WTC11 (cell line): ENCODE measurements around the gene MIER2. TPM values are rescaled to one million over a fixed set of nuclear protein-coding genes. Genes with fewer than 3 reads are reported as not detected.

ENCODE experiments used
- ATAC-seq: fragments of 200-7000 bp; cut with Tn5 transposase; 2 replicates; pipeline ENCODE4 v1.10.0; 2021; ENCODE audit warnings: mild to moderate bottlenecking, moderate library complexity
- CTCF ChIA-PET: fragments of 300-600 bp; sonication (Branson Sonifier 250); formaldehyde crosslinking; loops from one replicate; lab custom pipeline; 2021; ENCODE audit warnings: antibody characterized with exemption; lab: Charles Lee
- POLR2A ChIA-PET: fragments of 350-600 bp; sonication (Branson Sonifier 250); formaldehyde crosslinking; loops from one replicate; lab custom pipeline; 2021; ENCODE audit warnings: antibody characterized with exemption; lab: Charles Lee
- DNase-seq: peaks from one replicate; pipeline ENCODE4 v3.0.0; 2021; ENCODE audit warnings: low spot score
- H3K27ac Mint-ChIP-seq: 2 replicates; pipeline ENCODE4 v1.8.0; 2021; ENCODE audit warnings: mixed read lengths
- H3K27me3 Mint-ChIP-seq: 2 replicates; pipeline ENCODE4 v1.8.0; 2021; ENCODE audit warnings: low read depth, mild to moderate bottlenecking, moderate library complexity, mixed read lengths
- H3K36me3 Mint-ChIP-seq: 2 replicates; pipeline ENCODE4 v1.8.0; 2021; ENCODE audit warnings: mixed read lengths
- H3K4me1 Mint-ChIP-seq: 2 replicates; pipeline ENCODE4 v1.8.0; 2022; ENCODE audit warnings: mixed read lengths
- H3K4me3 Mint-ChIP-seq: 2 replicates; pipeline ENCODE4 v1.8.0; 2021; ENCODE audit warnings: mild to moderate bottlenecking, moderate library complexity, mixed read lengths
- H3K9me3 Mint-ChIP-seq: 2 replicates; pipeline ENCODE4 v1.8.0; 2021; ENCODE audit warnings: mixed read lengths
- ARID4B ChIP-seq: sonication (generic); formaldehyde crosslinking; IDR thresholded peaks from 2 replicates; pipeline ENCODE4 v1.8.0; 2023; ENCODE audit warnings: missing genetic modification reagents, mild to moderate bottlenecking, borderline replicate concordance
- CDX4 ChIP-seq: fragments of 250-450 bp; sonication (Bioruptor Pico); IDR thresholded peaks from 2 replicates; pipeline ENCODE4 v1.9.0; 2021; ENCODE audit warnings: moderate library complexity, mild to moderate bottlenecking, inconsistent platforms, borderline replicate concordance
- CREM ChIP-seq: sonication (generic); formaldehyde crosslinking; IDR thresholded peaks from 2 replicates; pipeline ENCODE4 v1.8.1; 2022; ENCODE audit warnings: mild to moderate bottlenecking, missing genetic modification reagents, moderate library complexity
- CTCF ChIP-seq: fragments of 200-600 bp; IDR thresholded peaks from 2 replicates; pipeline ENCODE4 v1.8.0; 2022; ENCODE audit warnings: antibody characterized with exemption
- EMX1 ChIP-seq: fragments of 250-450 bp; sonication (Bioruptor Pico); IDR thresholded peaks from 2 replicates; pipeline ENCODE4 v1.8.0; 2021; ENCODE audit warnings: mild to moderate bottlenecking
- FOXP1 ChIP-seq: sonication (generic); formaldehyde crosslinking; IDR thresholded peaks from 2 replicates; pipeline ENCODE4 v1.8.0; 2022; ENCODE audit warnings: missing genetic modification reagents, mild to moderate bottlenecking, moderate library complexity, borderline replicate concordance
- HMGXB4 ChIP-seq: sonication (generic); formaldehyde crosslinking; IDR thresholded peaks from 2 replicates; pipeline ENCODE4 v1.8.1; 2023; ENCODE audit warnings: mild to moderate bottlenecking, moderate library complexity, missing genetic modification reagents
- KAT7 ChIP-seq: sonication (generic); formaldehyde crosslinking; IDR thresholded peaks from 2 replicates; pipeline ENCODE4 v1.8.1; 2023; ENCODE audit warnings: missing genetic modification reagents, mild to moderate bottlenecking, borderline replicate concordance
- MLX ChIP-seq: sonication (generic); formaldehyde crosslinking; IDR thresholded peaks from 2 replicates; pipeline ENCODE4 v1.8.1; 2023; ENCODE audit warnings: mild to moderate bottlenecking, missing genetic modification reagents, moderate library complexity
- NR1H2 ChIP-seq: sonication (generic); formaldehyde crosslinking; IDR thresholded peaks from 2 replicates; pipeline ENCODE4 v1.9.0; 2021; ENCODE audit warnings: mild to moderate bottlenecking, moderate library complexity, missing genetic modification reagents
- NR3C1 ChIP-seq: sonication (generic); formaldehyde crosslinking; conservative IDR thresholded peaks from 2 replicates; pipeline ENCODE4 v1.8.1; 2023; ENCODE audit warnings: low read depth, mild to moderate bottlenecking, missing genetic modification reagents
- ZBTB21 ChIP-seq: sonication (generic); formaldehyde crosslinking; IDR thresholded peaks from 2 replicates; pipeline ENCODE4 v1.8.1; 2023; ENCODE audit warnings: mild to moderate bottlenecking, missing genetic modification reagents, borderline replicate concordance
- ZNF138 ChIP-seq: sonication (generic); formaldehyde crosslinking; conservative IDR thresholded peaks from 2 replicates; pipeline ENCODE4 v1.8.1; 2022; ENCODE audit warnings: mild to moderate bottlenecking, moderate library complexity, missing genetic modification reagents
- ZNF317 ChIP-seq: sonication (generic); formaldehyde crosslinking; IDR thresholded peaks from 2 replicates; pipeline ENCODE4 v1.8.1; 2023; ENCODE audit warnings: low read depth, mild to moderate bottlenecking, moderate library complexity, missing genetic modification reagents, borderline replicate concordance
- ZNF416 ChIP-seq: fragments of 250-450 bp; sonication (Bioruptor Pico); IDR thresholded peaks from 2 replicates; pipeline ENCODE4 v1.9.0; 2021; ENCODE audit warnings: mild to moderate bottlenecking, inconsistent platforms
- total RNA-seq: library from RNA; stranded (reverse); gene quantifications from 3 replicates; pipeline ENCODE4 v1.2.3, GENCODE V29; 2021
- TF ChIP-seq, protein P1 (sequence below): sonication (generic); formaldehyde crosslinking; conservative IDR thresholded peaks from 2 replicates; pipeline ENCODE4 v1.8.1; 2022; ENCODE audit warnings: mild to moderate bottlenecking, missing genetic modification reagents
- TF ChIP-seq, protein P2 (sequence below): fragments of 250-450 bp; sonication (Bioruptor Pico); IDR thresholded peaks from 2 replicates; pipeline ENCODE4 v2.1.2; 2022; ENCODE audit warnings: mild to moderate bottlenecking, moderate library complexity
- TF ChIP-seq, protein P3 (sequence below): sonication (generic); formaldehyde crosslinking; IDR thresholded peaks from 2 replicates; pipeline ENCODE4 v1.8.1; 2023; ENCODE audit warnings: mild to moderate bottlenecking, missing genetic modification reagents

Gene MIER2
- total RNA-seq, 1 experiment from 2014 or later = 56.3 TPM

GRCh38 chr19:295687-296370 lies 48.8 kb downstream of the MIER2 start (continued):
- TF ChIP-seq ZNF138 (CRISPR knock-in tag) = no peak
- TF ChIP-seq, protein P1, sequence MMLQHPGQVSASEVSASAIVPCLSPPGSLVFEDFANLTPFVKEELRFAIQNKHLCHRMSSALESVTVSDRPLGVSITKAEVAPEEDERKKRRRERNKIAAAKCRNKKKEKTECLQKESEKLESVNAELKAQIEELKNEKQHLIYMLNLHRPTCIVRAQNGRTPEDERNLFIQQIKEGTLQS (CRISPR knock-in tag) = no peak
- TF ChIP-seq, protein P2, sequence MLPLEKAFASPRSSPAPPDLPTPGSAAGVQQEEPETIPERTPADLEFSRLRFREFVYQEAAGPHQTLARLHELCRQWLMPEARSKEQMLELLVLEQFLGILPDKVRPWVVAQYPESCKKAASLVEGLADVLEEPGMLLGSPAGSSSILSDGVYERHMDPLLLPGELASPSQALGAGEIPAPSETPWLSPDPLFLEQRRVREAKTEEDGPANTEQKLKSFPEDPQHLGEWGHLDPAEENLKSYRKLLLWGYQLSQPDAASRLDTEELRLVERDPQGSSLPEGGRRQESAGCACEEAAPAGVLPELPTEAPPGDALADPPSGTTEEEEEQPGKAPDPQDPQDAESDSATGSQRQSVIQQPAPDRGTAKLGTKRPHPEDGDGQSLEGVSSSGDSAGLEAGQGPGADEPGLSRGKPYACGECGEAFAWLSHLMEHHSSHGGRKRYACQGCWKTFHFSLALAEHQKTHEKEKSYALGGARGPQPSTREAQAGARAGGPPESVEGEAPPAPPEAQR (CRISPR knock-in tag) = no peak

- peak overlapping the region; percentile 52 for H3K4me3 Mint-ChIP-seq
- peaks cover 13% of the 10 kb centered on the region for H3K27me3 Mint-ChIP-seq
- DNase-seq = peak; percentile 79
- H3K36me3 Mint-ChIP-seq = no peaks in the 10 kb centered on the region
- ATAC-seq = peak; percentile 75
- H3K27ac Mint-ChIP-seq = peak overlapping the region; percentile 36; the same call in 1 of the 2 replicates
- POLR2A ChIA-PET = interaction anchor here (1.1 kb wide), 1 partner anchor 15 kb away, joined by 3 read pairs; no protein-coding TSS in a partner anchor
- no peaks in the 10 kb centered on the region for H3K9me3 Mint-ChIP-seq
- CTCF ChIA-PET = interaction anchor here (0.6 to 2.8 kb wide), 16 partner anchors 8 to 1244 kb away, joined by 3 to 12 read pairs (median 4); no protein-coding TSS in a partner anchor
- H3K4me1 Mint-ChIP-seq = peaks cover 26% of the 10 kb centered on the region
- TF ChIP-seq ZNF317 = no peak
- peak; percentile 67; the same call in 1 of the 2 replicates for TF ChIP-seq HMGXB4 (CRISPR knock-in tag)
- no peak for TF ChIP-seq EMX1
- no peak for TF ChIP-seq CDX4 (CRISPR knock-in tag)
- no peak for TF ChIP-seq ZNF416 (CRISPR knock-in tag)
- TF ChIP-seq ARID4B (CRISPR knock-in tag) = no peak
- 0 out of 2 replicates have a peak, but pooled peaks have one; percentile 30 for TF ChIP-seq CREM (CRISPR knock-in tag)
- no peak for TF ChIP-seq NR3C1 (CRISPR knock-in tag)
- peak; percentile 45; the same call in 1 of the 2 replicates for TF ChIP-seq MLX (CRISPR knock-in tag)
- peak; percentile 6; the same call in 1 of the 2 replicates for TF ChIP-seq FOXP1
- TF ChIP-seq, protein P3, sequence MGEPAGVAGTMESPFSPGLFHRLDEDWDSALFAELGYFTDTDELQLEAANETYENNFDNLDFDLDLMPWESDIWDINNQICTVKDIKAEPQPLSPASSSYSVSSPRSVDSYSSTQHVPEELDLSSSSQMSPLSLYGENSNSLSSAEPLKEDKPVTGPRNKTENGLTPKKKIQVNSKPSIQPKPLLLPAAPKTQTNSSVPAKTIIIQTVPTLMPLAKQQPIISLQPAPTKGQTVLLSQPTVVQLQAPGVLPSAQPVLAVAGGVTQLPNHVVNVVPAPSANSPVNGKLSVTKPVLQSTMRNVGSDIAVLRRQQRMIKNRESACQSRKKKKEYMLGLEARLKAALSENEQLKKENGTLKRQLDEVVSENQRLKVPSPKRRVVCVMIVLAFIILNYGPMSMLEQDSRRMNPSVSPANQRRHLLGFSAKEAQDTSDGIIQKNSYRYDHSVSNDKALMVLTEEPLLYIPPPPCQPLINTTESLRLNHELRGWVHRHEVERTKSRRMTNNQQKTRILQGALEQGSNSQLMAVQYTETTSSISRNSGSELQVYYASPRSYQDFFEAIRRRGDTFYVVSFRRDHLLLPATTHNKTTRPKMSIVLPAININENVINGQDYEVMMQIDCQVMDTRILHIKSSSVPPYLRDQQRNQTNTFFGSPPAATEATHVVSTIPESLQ (CRISPR knock-in tag) = no peak
- peak; percentile 77; the same call in 1 of the 2 replicates for TF ChIP-seq CTCF
- TF ChIP-seq ZBTB21 (CRISPR knock-in tag) = 0 out of 2 replicates have a peak, but pooled peaks have one; percentile 36
- TF ChIP-seq KAT7 = 0 out of 2 replicates have a peak, but pooled peaks have one; percentile 43
- TF ChIP-seq NR1H2 (CRISPR knock-in tag) = no peak
Observed at GRCh38 chr19:294946-295686, 49.5 kb downstream of the MIER2 start.
